H1 (cell line): ENCODE results near the gene SENP2. TPM values are rescaled to one million over a fixed set of nuclear protein-coding genes. Genes with fewer than 3 reads are reported as not detected.

Experiments used
- polyA plus RNA-seq, 7 experiments: library from polyadenylated mRNA; depleted of rRNA in 3 of 7; stranded (reverse) in 5 of 7; unstranded in 2 of 7; fragments of >200 nt in 5 of 7; fragments of 200-250 nt in 2 of 7; gene quantifications; 1 replicate in 5 of 7; 2 replicates in 1 of 7; 4 replicates in 1 of 7; pipeline versions ENCODE4 v1.2.1 to v1.2.3, GENCODE V29; 2011 to 2013; ENCODE audit warnings: missing spikeins in 2 of 7, mixed read lengths in 2 of 7
- total RNA-seq: library from RNA; stranded (reverse); fragmentation: NEBNext Ultra II Directional; extraction: Animal tissue kit (Norgen Biotek cat#: 25700); gene quantifications from 2 replicates; pipeline ENCODE4 v1.2.1, GENCODE V29; 2021
- TF ChIP-seq, protein P1 (sequence below): fragments of 300-600 bp; sonication (generic); IDR thresholded peaks from 2 replicates; pipeline ENCODE4 v1.7.1; 2012; ENCODE audit warnings: low read length, moderate library complexity, mild to moderate bottlenecking, inconsistent platforms; ENCODE audit not compliant: insufficient replicate concordance

The SENP2 gene
- total and polyA plus RNA-seq, 2 of the 8 experiments (the other 6 are each of a cell fraction or from before 2014, with no cell fraction given), result 25.2 to 69.3 TPM

DNA sequence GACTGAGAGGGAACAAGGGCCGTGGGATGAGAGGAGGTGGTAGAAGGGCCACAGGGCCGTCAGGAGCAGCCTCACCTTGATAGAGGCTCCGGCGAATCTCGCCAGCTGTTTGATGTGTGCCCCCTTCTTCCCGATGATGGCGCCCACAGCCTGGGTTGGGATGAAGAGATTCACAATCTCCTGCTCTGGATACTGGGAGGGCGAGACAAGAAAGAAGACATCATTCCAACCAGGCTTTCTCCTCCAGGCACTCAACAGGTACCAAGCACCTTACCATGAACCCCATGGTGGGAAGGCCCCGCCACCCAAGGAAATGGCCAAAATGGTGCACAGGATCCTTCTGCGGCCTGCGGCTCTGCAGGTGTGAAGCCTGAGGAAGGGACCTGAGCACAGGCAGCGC lies 71.1 kb downstream of the SENP2 start (continued):
- TF ChIP-seq, protein P1, sequence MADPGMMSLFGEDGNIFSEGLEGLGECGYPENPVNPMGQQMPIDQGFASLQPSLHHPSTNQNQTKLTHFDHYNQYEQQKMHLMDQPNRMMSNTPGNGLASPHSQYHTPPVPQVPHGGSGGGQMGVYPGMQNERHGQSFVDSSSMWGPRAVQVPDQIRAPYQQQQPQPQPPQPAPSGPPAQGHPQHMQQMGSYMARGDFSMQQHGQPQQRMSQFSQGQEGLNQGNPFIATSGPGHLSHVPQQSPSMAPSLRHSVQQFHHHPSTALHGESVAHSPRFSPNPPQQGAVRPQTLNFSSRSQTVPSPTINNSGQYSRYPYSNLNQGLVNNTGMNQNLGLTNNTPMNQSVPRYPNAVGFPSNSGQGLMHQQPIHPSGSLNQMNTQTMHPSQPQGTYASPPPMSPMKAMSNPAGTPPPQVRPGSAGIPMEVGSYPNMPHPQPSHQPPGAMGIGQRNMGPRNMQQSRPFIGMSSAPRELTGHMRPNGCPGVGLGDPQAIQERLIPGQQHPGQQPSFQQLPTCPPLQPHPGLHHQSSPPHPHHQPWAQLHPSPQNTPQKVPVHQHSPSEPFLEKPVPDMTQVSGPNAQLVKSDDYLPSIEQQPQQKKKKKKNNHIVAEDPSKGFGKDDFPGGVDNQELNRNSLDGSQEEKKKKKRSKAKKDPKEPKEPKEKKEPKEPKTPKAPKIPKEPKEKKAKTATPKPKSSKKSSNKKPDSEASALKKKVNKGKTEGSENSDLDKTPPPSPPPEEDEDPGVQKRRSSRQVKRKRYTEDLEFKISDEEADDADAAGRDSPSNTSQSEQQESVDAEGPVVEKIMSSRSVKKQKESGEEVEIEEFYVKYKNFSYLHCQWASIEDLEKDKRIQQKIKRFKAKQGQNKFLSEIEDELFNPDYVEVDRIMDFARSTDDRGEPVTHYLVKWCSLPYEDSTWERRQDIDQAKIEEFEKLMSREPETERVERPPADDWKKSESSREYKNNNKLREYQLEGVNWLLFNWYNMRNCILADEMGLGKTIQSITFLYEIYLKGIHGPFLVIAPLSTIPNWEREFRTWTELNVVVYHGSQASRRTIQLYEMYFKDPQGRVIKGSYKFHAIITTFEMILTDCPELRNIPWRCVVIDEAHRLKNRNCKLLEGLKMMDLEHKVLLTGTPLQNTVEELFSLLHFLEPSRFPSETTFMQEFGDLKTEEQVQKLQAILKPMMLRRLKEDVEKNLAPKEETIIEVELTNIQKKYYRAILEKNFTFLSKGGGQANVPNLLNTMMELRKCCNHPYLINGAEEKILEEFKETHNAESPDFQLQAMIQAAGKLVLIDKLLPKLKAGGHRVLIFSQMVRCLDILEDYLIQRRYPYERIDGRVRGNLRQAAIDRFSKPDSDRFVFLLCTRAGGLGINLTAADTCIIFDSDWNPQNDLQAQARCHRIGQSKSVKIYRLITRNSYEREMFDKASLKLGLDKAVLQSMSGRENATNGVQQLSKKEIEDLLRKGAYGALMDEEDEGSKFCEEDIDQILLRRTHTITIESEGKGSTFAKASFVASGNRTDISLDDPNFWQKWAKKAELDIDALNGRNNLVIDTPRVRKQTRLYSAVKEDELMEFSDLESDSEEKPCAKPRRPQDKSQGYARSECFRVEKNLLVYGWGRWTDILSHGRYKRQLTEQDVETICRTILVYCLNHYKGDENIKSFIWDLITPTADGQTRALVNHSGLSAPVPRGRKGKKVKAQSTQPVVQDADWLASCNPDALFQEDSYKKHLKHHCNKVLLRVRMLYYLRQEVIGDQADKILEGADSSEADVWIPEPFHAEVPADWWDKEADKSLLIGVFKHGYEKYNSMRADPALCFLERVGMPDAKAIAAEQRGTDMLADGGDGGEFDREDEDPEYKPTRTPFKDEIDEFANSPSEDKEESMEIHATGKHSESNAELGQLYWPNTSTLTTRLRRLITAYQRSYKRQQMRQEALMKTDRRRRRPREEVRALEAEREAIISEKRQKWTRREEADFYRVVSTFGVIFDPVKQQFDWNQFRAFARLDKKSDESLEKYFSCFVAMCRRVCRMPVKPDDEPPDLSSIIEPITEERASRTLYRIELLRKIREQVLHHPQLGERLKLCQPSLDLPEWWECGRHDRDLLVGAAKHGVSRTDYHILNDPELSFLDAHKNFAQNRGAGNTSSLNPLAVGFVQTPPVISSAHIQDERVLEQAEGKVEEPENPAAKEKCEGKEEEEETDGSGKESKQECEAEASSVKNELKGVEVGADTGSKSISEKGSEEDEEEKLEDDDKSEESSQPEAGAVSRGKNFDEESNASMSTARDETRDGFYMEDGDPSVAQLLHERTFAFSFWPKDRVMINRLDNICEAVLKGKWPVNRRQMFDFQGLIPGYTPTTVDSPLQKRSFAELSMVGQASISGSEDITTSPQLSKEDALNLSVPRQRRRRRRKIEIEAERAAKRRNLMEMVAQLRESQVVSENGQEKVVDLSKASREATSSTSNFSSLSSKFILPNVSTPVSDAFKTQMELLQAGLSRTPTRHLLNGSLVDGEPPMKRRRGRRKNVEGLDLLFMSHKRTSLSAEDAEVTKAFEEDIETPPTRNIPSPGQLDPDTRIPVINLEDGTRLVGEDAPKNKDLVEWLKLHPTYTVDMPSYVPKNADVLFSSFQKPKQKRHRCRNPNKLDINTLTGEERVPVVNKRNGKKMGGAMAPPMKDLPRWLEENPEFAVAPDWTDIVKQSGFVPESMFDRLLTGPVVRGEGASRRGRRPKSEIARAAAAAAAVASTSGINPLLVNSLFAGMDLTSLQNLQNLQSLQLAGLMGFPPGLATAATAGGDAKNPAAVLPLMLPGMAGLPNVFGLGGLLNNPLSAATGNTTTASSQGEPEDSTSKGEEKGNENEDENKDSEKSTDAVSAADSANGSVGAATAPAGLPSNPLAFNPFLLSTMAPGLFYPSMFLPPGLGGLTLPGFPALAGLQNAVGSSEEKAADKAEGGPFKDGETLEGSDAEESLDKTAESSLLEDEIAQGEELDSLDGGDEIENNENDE, result no peak
